ENCODE results near the gene HYI.

HYI gene

DNA sequence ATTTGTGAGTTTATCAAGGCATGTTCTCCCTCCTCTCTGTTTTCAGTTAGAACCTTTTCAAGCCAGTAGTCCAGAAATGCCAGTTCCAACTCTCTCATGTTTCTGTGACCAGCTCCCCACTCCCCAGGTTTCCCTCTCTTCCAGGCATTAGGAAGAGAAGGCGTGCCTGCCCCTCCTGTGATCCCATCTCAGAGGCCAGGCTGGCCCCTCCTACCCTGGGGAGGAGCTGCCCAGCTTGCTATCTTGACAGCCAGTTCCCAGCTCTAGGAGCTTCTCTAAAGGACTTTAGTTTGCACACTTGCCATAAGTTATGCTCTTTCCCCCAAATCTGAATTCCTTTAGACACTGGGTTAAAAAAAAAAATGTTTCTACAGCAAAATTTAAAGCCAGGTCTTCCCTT, 8.9 kb downstream of the HYI start:
- no peak for DNase-seq (ENCODE audit: low read depth in 2 of 3, low spot score in 2 of 3)

DNA sequence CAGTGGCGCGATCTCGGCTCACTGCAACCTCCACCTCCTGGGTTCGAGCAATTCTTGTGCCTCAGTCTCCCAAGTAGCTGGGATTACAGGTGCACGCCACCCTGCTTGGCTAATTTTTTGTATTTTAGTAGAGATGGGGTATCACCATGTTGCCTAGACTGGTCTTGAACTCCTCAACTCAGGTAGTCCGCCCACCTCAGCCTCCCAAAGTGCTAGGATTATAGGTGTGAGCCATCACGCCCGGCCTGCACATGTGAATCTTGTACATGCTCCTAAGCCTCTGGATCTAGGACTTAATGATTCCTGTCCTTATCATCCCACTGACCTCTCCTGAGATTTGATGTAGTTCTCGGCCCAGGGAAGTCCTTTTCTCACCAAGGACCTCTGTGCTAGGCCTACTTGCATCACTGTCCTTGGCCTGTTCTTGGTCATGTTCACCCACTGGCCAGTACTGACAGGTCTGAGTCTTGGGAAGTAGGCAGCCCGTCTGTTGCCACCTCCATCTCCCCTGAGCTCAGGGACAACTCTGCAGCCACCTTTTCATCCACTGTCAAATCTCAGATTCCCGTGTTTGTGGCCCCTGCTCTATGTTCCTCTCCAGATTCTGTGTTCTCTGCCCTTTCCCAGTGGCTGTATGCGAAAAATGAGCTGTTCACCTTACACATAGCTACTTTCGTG, 9.4 kb downstream of the HYI start:
- no peak for DNase-seq (ENCODE audit: low read depth in 2 of 3, low spot score in 2 of 3)

DNA sequence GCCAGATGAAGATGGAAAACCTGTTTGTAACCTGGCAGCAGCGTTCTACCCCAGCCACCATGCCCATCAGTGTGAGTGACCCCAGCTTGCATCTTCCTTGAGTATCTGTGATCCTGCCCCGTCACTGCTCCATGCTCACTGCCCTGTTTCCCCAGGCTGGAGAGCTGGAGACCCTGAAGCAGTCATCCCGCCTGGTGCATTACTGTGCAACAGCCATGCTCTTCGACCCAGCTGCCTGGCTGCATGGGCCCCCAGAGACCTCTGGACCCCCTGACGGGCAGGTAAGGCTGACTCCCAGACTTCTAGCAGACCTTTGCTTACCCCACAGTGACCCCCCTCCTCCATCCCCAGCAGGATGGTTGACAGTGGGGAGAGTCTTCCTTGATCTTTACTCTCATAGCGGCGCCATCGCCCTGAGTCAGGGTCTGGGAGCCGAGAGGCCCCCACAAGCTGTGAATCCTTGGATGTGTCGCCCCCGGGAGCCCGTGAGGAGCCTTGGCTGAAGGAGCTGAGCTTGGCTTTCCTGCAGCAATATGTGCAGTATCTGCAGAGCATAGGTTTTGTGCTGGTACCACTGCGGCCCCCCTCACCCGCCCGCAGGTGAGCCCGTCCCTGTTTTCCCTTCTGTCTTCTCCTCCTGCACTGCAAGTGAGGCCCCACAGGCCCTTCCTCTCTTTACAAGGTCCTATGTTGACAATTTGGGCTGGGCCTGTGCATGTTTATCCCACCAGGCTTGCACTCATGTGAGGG, 10.4 kb downstream of the HYI start:
- DNase-seq (ENCODE audit: low read depth in 2 of 3, low spot score in 2 of 3): no peak

DNA sequence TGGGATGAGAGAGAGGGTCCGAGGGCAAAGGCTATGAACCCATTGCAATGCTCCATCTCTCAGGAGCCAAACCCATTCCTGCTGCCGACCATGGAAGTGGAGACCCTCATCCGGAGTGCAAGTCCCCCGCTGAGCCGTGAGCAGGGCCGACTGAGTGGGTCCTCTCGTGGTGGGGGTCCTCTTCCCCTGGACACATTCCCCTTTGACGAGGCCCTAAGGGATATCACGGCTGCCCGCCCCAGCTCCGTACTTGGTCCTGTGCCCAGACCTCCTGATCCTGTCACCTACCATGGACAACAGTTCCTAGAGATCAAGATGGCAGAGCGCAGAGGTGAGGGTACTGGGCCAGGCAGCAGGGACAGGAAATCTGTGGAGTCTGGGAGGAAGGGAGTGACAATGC, 11.0 kb downstream of the HYI start:
- DNase-seq (ENCODE audit: low read depth in 2 of 3, low spot score in 2 of 3): no peak

DNA sequence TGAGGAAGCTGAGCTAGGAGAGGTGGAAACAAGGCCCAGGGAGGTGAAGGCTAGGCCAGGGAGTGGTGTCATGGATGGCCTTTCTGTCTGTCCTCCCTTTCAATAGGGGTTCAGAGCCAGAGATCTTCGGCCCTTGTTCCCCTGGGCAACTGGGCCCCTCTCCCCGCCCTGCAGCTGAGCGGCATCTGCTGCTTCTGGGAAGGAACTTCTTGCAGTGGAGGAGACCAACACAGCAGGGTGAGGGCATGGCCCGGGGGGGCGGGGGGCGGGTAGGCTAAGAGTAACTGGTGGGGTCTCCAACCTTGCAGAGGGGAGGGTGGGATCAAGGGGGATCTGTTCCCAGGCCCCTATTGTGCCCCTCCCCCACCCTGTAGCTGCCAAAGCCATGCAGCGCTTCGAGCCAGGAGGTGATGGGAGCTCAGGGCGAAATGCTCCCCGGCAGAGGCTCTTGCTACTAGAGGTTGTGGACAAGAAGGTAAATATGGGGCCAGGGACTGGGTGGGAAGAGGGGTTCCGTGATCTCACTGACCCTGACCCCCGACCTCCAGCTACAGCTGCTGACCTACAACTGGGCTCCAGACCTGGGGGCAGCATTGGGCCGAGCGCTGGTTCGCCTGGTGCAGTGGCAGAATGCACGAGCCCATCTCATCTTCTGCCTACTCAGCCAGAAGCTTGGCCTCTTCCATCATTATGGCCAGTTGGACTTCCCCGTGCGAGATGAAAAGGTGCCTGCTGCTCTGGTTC, 11.7 kb downstream of the HYI start:
- DNase-seq (ENCODE audit: low read depth in 2 of 3, low spot score in 2 of 3): no peak

DNA sequence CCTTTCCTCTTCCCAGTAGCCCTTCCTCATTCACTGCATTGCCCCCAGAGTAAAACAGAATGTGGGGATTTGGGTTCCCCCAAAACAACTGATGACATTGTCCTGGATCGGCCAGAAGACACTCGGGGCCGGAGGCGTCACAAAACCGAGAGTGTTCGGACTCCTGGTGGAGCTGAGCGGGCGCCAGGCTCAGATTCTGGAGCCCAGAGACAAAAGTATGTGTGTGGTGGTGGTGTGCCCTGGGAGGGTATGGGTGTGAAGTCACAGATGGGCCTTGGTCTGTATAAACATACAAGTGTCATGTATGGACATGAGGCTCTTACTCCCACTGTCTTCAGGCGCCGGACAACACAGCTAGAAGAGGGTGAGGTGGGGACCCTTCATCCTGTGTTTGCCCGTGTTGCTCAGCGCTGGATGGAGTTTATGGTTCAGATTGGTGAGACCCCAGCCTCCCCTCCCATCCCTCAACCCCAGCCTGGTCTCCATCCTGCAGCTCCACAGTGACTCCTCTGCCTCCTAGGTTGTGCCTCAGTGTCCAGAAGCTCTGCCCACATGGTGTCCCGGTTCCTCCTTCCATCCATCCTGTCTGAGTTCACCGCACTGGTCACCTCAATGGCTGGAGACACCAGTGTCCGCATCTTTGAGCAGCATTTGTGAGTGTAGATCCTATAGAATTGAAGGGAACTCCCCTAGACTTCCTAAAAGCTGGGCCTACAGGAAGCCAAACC, 12.4 kb downstream of the HYI start:
- no peak for DNase-seq (ENCODE audit: low read depth in 2 of 3, low spot score in 2 of 3)

DNA sequence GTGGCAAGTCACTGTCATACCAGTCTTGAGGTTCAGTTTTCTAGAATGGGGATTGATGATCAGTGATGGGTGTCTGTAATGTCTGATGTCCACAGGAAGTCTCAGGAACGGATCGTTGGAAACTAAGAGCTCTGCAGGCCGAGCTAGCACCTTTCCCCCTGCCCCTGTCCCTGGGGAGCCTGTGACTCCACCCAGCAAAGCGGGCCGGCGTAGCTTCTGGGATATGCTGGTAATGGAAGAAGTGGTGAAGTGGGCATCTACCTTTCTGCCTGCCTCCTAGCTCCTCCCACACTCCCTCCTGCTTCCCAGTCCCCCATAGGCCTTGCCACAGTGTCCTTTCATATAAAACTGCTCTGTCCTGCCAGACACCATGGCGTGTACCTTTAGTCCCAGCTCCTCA, 13.4 kb downstream of the HYI start:
- DNase-seq (ENCODE audit: low read depth in 2 of 3, low spot score in 2 of 3): no peak

DNA sequence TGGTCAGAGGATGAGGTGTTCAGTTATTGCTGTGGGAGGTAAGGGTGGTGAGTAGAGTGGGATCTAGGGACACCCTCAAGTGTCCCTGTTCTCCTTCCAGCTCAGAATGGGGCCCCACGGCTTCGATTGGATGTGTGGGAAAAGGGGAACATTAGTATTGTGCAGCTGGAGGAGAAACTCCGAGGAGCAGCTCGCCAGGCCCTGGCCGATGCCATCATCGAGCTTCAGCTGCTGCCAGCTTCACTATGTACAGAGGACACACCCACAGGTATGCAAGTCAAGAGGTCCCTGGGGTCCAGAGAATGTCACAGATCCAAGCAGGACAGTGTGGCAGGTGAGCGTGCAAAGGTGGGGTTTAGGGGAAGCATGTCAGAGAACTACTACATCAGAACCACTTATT, 13.9 kb downstream of the HYI start:
- DNase-seq (ENCODE audit: low read depth in 2 of 3, low spot score in 2 of 3): no peak

DNA sequence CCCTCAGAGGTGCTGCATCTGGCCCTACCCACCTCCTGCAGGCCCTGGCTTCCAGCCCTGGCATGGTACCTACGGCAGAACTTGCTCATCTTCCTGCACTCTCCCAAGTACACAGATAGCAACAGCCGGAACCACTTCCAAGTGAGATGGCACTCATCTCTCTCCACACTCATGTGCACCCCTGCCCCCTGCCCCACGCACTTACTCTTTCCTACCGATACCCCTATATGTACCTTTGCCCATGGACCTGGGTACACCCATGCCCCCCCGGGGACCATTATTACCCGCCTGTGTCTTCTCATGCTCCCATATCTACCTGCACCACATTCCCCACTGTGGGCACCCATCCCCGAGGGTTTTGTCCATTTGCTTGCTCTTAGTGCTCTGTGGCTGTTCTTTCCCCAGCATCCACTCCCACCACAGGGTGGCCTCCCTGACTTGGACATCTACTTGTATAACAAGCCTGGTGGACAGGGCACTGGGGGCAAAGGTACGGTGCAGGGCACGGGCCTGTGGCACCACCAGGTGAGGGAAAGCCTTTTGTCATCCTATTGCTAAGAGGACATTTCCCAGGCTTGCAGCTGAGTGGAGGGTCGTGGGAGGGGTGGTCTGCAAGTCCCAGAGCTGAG, 14.7 kb downstream of the HYI start:
- no peak for DNase-seq (ENCODE audit: low read depth in 2 of 3, low spot score in 2 of 3)

DNA sequence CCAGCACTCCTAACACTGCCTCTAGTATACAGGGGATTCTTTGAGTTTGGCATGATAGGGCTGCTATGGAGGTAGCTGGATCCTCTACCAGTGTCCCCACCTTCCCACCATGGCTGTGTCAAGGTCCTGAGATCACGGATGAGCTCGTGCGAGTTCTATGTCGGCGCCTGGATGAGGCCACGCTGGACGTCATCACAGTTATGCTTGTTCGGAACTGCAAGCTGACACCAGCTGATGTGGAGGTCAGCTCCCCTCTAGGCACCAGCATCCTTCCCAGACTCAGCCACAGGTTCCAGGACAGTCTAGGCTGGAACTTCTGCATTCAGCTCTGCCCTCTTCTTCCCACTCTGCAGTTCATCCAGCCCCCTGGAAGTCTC, 15.2 kb downstream of the HYI start:
- DNase-seq (ENCODE audit: low read depth in 2 of 3, low spot score in 2 of 3): no peak

DNA sequence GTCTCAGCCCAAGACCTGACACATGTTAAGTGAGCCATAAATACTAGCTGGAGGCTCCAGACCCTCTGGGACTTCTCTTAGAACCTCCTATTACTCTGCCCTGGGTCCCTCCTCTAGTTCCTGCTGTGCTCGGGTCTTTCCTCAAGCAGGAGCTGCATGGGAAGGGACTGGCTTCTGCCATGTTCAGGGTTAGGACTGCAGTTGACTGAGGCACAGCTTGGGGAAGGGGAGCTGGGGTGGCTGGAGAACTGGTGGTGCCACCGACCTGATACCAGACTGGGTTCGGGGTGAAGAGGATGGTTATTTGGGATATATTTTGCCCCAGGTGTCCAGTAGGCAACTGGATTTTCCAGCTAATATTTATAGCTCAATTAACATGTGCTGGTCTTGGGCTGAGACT, 15.7 kb downstream of the HYI start:
- DNase-seq (ENCODE audit: low read depth in 2 of 3, low spot score in 2 of 3): no peak

DNA sequence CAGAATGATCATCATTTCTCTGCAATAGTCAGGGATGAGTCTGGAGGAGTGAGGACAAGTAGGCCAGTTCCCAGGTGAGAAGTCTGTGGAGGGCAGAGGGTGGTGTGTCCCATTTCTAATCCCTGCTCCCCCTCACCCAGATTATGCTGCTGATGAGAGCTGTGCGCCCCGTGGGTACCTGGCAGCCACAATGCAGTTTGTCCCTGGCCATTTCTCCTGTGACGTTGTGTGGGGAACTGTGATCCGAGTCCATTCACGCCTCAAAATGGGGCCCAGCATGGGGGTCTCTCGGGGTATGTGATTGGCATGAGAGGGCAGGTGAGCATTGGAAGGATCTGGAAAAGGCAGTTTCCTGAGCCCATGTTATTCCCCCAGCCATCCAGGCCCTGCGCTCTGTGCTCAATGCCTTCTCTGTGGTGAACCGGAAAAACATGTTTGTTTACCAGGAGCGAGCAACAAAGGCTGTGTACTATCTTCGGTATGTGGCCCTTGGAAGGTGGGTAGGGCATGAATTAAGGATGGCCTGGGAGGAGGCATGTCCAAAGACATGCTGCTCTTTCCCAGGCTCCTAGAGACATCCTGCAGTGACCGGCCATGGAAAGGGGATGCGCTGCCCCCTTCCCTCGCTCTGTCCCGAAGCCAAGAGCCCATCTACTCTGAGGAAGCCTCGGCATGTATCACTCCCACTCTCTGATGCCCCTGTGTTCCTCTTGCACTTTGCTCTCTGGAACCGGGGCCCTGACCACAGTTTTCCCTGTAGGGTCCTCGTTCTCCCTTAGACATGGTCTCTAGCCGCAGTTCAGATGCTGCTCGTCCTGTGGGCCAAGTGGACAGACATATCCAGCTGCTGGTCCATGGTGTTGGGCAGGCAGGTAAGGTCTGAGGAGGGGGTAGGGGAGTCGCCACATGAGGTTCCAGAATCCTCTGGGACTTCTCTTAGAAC, 16.4 kb downstream of the HYI start:
- no peak for DNase-seq (ENCODE audit: low read depth in 2 of 3, low spot score in 2 of 3)

DNA sequence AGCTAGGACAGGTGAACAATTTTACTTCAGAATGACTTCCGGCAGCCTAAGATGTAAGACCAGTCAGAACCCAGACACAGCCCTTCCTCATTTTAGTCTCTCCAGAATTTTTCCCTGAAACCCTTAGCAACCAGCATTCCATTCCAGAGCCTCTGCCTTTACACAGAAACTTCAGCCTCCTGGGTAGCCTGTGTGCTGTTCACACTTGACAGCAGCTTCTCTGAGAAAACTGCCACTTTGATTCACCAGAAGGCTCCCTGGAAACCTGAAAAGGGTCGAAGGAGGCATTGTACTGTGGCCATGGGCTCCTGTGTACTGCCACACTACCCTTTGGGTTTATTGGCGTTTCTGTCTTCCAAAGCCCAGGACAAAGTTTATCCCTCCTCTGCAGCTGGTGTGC, 17.4 kb downstream of the HYI start:
- DNase-seq (ENCODE audit: low read depth in 2 of 3, low spot score in 2 of 3): no peak

DNA sequence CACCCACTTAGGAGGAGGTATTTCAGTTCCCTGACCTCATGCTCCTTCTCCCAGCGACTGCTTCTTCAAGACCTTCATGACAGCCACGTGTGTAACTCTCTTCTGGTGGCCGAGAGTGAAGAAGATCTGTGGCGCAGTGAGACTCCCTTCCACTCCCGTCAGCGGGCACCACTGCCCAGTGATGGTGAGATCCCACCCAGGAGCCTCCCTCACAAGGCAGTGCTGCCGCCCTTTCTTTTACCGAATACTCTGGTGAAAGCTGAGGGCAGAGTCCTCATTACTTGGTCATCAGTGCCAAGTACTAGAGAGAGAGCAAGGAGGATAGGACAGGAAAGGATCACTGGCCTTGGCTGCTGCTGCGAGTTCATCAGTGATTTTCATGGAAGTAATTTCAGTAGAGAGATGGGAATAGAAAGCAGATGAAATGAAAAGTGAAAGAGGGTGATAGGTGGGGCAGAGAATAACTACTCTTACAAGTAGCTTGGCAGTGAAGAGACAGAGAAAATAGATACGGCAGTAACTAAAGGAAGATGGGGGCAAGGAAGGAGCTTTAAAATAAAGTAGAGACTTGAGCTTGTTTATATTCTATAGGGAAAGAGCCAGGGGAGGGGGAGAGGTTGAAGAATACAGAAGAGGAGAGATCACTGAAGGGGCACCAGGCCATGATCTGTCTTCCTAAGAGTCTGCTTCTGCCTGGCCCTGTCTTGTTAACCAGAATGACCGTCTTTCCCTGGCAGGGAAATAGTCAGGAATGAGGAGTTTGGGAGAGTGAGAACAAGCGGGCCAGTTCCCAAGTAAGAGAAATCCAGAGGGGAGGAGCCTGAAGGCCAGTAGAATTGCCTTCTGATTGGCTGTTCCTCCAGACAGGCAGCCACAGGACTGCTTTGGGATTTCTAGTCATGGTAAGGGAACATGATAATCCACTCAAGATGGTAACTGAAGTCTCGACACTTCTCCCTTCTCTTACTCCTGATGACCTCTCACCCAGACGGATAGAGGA, 18.3 kb downstream of the HYI start:
- DNase-seq (ENCODE audit: low read depth in 2 of 3, low spot score in 2 of 3): no peak

DNA sequence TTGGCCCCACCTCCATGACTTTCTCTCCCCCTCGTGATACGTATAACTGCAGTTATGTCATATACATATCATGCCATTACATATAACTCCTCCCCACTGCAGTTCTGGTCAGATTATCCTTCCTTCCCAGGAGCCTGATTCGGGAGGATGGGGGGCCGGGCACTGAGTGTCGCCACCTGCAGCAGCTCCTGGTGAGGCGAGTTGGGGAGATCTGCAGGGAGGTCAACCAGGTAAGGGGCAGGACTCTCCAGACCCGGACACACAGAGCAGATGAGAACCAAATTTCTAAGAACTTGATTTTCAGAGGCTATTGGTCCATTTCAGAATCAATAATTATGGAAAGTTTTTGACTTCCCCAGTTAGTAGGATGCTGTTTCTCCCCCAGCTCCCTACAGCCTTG, 19.5 kb downstream of the HYI start:
- DNase-seq (ENCODE audit: low read depth in 2 of 3, low spot score in 2 of 3): no peak

DNA sequence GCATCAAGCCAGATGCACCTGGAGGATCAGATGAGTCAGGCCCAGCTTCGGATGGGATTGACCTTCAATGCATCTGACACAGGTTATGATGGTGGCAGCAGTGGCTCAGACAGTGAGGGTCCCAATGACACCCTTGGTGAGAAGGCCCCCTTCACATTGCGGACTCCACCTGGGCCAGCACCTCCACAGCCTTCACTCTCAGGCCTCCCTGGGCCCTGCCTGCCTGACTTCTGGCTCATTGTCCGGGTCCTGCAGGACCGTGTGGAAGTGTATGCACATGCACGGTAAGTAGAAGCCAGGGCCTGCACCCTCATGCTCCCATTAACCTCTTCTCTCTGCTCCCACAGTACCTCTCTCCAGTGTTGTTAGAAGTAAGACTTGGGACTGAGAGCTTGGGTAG, 20.8 kb downstream of the HYI start:
- DNase-seq (ENCODE audit: low read depth in 2 of 3, low spot score in 2 of 3): no peak

DNA sequence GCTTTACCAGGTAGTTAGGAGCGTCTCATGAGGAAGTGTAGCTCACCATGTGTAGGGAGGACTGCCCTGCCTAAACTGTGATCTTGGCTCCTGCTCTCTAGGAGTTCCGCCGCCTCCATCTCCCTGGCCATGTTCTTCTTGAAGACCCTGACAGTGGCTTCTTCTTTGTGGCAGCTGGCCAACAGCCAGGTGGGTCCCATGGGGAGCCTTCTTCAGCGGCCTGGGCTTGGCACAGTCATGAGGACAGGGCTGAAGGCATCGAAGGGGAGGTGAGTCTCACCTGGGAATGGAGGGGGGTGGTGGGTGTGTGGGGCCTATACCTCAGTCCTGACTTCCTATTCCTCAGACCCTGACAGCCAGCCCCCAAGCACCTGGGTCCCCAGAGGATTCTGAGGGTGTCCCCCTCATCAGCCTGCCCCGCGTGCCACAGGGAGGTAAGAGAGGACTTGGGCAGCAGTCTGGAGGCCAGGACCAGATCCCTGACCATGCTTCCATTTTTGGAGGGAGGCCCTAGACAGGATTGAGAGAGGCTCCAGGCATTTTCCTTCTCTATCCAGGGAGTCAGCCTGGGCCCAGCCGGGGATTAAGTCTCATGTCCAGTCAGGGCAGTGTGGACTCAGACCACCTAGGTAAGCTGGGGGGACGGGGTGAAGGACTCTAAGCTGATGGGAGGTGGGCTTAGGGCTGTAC, 21.4 kb downstream of the HYI start:
- DNase-seq (ENCODE audit: low read depth in 2 of 3, low spot score in 2 of 3): no peak

DNA sequence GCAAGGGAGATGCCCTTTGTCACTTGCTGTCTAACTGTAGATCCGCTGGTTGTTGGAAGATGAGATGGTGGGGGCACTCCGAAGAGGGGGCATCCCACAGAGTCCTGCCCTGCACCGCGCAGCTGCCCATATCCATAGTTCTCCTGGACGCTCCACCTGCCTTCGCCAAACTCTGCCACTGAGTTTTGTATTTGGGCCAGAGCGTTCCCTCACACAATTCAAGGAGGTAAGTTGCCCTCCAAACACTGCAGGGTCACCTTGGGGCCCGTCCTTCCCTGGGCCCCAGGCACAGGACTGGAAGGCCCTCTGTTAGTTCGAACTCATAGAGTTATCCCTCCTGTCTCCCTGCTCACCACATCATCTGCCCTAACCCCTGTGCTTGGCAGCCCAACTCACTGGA, 22.1 kb downstream of the HYI start:
- no peak for DNase-seq (ENCODE audit: low read depth in 2 of 3, low spot score in 2 of 3)
